ACC112 (cell line): ENCODE results near the gene USP40.

ENCODE experiments used
- H2AFZ ChIP-seq: fragments of 200-600 bp; sonication (generic); one replicate; pipeline ENCODE4 v1.6.0; 2017; ENCODE audit warnings: antibody characterized with exemption, low read length; ENCODE audit not compliant: unreplicated experiment
- H3K27ac ChIP-seq: fragments of 200-600 bp; sonication (generic); 2 replicates; pipeline ENCODE4 v1.5.1; 2014; ENCODE audit warnings: low read depth, mild to moderate bottlenecking, antibody characterized with exemption, low read length, moderate library complexity
- H3K27me3 ChIP-seq: fragments of 200-600 bp; sonication (generic); 2 replicates; pipeline ENCODE4 v1.6.1; 2014; ENCODE audit warnings: mild to moderate bottlenecking, antibody characterized with exemption, low read length, moderate library complexity, mixed read lengths; ENCODE audit not compliant: insufficient read depth
- H3K36me3 ChIP-seq: fragments of 200-600 bp; sonication (generic); 2 replicates; pipeline ENCODE4 v1.6.1; 2016; ENCODE audit warnings: mild to moderate bottlenecking, antibody characterized with exemption, low read length, moderate library complexity, mixed read lengths; ENCODE audit not compliant: insufficient read depth
- H3K4me1 ChIP-seq: fragments of 200-600 bp; sonication (generic); one replicate; pipeline ENCODE4 v1.6.1; 2016; ENCODE audit warnings: low read length, mixed read lengths; ENCODE audit not compliant: insufficient read depth, unreplicated experiment, control insufficient read depth
- H3K4me3 ChIP-seq: fragments of 200-600 bp; sonication (generic); 2 replicates; pipeline ENCODE4 v1.5.1; 2014; ENCODE audit warnings: mild to moderate bottlenecking, low read depth, low read length
- H3K79me2 ChIP-seq: fragments of 200-600 bp; sonication (generic); one replicate; pipeline ENCODE4 v1.6.0; 2016; ENCODE audit warnings: low read length; ENCODE audit not compliant: control insufficient read depth, unreplicated experiment, insufficient read depth

The USP40 gene

GRCh38 chr2:233495503-233496496 is 70.8 kb downstream of the USP40 start:
- Histone ChIP-seq H3K79me2 (no peaks in the 10 kb centered on the region), H3K27me3 (no peaks in the 10 kb centered on the region), H2AFZ (no peak overlapping the region), H3K27ac (no peak overlapping the region), H3K36me3 (peaks cover 27% of the 10 kb centered on the region), H3K4me3 (no peak overlapping the region), H3K4me1 (peaks cover 9% of the 10 kb centered on the region)

- H3K27ac ChIP-seq: no peak overlapping the region
- H3K4me1 ChIP-seq: peaks cover 25% of the 10 kb centered on the region
- no peak overlapping the region for H3K4me3 ChIP-seq
- no peaks in the 10 kb centered on the region for H3K27me3 ChIP-seq
- H3K36me3 ChIP-seq: peaks cover 22% of the 10 kb centered on the region
- no peak overlapping the region for H2AFZ ChIP-seq
- no peaks in the 10 kb centered on the region for H3K79me2 ChIP-seq
Measured at GRCh38 chr2:233492751-233493150, 73.8 kb downstream of the USP40 start.

- Histone ChIP-seq H3K4me1 (peaks cover 30% of the 10 kb centered on the region), H3K27me3 (no peaks in the 10 kb centered on the region), H3K4me3 (no peak overlapping the region), H3K79me2 (no peaks in the 10 kb centered on the region), H3K27ac (no peak overlapping the region), H3K36me3 (peaks cover 15% of the 10 kb centered on the region), H2AFZ (no peak overlapping the region)
Measured at GRCh38 chr2:233492078-233492477, 74.5 kb downstream of the USP40 start.

GRCh38 chr2:233491326-233491725 is 75.3 kb downstream of the USP40 start:
- no peak overlapping the region for H3K4me3 ChIP-seq
- no peaks in the 10 kb centered on the region for H3K79me2 ChIP-seq
- H3K27ac ChIP-seq: no peak overlapping the region
- H3K27me3 ChIP-seq: no peaks in the 10 kb centered on the region
- peaks cover 37% of the 10 kb centered on the region for H3K4me1 ChIP-seq
- H2AFZ ChIP-seq: no peak overlapping the region
- peaks cover 12% of the 10 kb centered on the region for H3K36me3 ChIP-seq

GRCh38 chr2:233490831-233491230 is 75.8 kb downstream of the USP40 start:
- Histone ChIP-seq H3K27me3 (no peaks in the 10 kb centered on the region), H3K4me3 (no peak overlapping the region), H3K4me1 (peaks cover 42% of the 10 kb centered on the region), H2AFZ (no peak overlapping the region), H3K27ac (peak overlapping the region; percentile 95; the same call in 1 of the 2 replicates), H3K79me2 (no peaks in the 10 kb centered on the region), H3K36me3 (peaks cover 9% of the 10 kb centered on the region)

- H3K36me3 ChIP-seq: peaks cover 20% of the 10 kb centered on the region
- H3K4me3 ChIP-seq: peak overlapping the region; percentile 20; the same call in 1 of the 2 replicates
- H3K79me2 ChIP-seq: no peaks in the 10 kb centered on the region
- peak overlapping the region; percentile 95 for H3K27ac ChIP-seq
- H3K4me1 ChIP-seq: peaks cover 46% of the 10 kb centered on the region
- H3K27me3 ChIP-seq: no peaks in the 10 kb centered on the region
- no peak overlapping the region for H2AFZ ChIP-seq
Measured at GRCh38 chr2:233489666-233490065, 76.9 kb downstream of the USP40 start.

- H3K27me3 ChIP-seq: no peaks in the 10 kb centered on the region
- H3K79me2 ChIP-seq: no peaks in the 10 kb centered on the region
- H2AFZ ChIP-seq: no peak overlapping the region
- peaks cover 24% of the 10 kb centered on the region for H3K36me3 ChIP-seq
- H3K4me1 ChIP-seq: peaks cover 46% of the 10 kb centered on the region
- H3K4me3 ChIP-seq: peak overlapping the region; percentile 20; the same call in 1 of the 2 replicates
- H3K27ac ChIP-seq: peak overlapping the region; percentile 95
Measured at GRCh38 chr2:233489143-233489542, 77.4 kb downstream of the USP40 start.

GRCh38 chr2:233487748-233488345 is 78.7 kb downstream of the USP40 start:
- Histone ChIP-seq H2AFZ (no peak overlapping the region), H3K36me3 (peaks cover 37% of the 10 kb centered on the region)

GRCh38 chr2:233486778-233487552 is 79.6 kb downstream of the USP40 start:
- Histone ChIP-seq H2AFZ (peak overlapping the region; percentile 39), H3K27ac (peak overlapping the region; percentile 95), H3K27me3 (no peaks in the 10 kb centered on the region), H3K4me3 (peak overlapping the region; percentile 44), H3K36me3 (peaks cover 37% of the 10 kb centered on the region), H3K79me2 (no peaks in the 10 kb centered on the region), H3K4me1 (peaks cover 46% of the 10 kb centered on the region)

More at GRCh38 chr2:233487748-233488345, 78.7 kb downstream of the USP40 start:
- Histone ChIP-seq H3K27me3 (no peaks in the 10 kb centered on the region), H3K4me3 (peak overlapping the region; percentile 28), H3K27ac (peak overlapping the region; percentile 95), H3K4me1 (peaks cover 46% of the 10 kb centered on the region), H3K79me2 (no peaks in the 10 kb centered on the region)

GRCh38 chr2:233486357-233486756 is 80.2 kb downstream of the USP40 start:
- H3K27me3 ChIP-seq: no peaks in the 10 kb centered on the region
- H3K4me3 ChIP-seq: peak overlapping the region; percentile 44; the same call in 1 of the 2 replicates
- peak overlapping the region; percentile 95 for H3K27ac ChIP-seq
- H2AFZ ChIP-seq: no peak overlapping the region
- H3K36me3 ChIP-seq: peaks cover 37% of the 10 kb centered on the region
- H3K79me2 ChIP-seq: no peaks in the 10 kb centered on the region
- H3K4me1 ChIP-seq: peaks cover 46% of the 10 kb centered on the region
